GM11168 (cell line): ENCODE measurements around the gene TMEM158.

Source experiments
- in situ Hi-C: fragments of 300-500 bp; cut with MboI; formaldehyde crosslinking; loops from one replicate; pipeline ENCODE4 v1.12.0; 2022; ENCODE audit warnings: low sequenced_read_pairs; ENCODE audit not compliant: unreplicated experiment

The TMEM158 gene

GRCh38 chr3:45235409-45235808 is 9.3 kb upstream of the TMEM158 start:
- in situ Hi-C loops, result no loop called here

GRCh38 chr3:45234250-45234649 is 8.2 kb upstream of the TMEM158 start:
- in situ Hi-C loops, result no loop called here

- in situ Hi-C loops, result no loop called here
Observed at GRCh38 chr3:45232521-45232920, 6.4 kb upstream of the TMEM158 start.

- in situ Hi-C loops, result no loop called here
Observed at GRCh38 chr3:45227946-45228345, 1.9 kb upstream of the TMEM158 start.

- in situ Hi-C loops, result no loop called here
Observed at GRCh38 chr3:45227071-45227820, 1.2 kb upstream of the TMEM158 start.

GRCh38 chr3:45225465-45226205 is 452 bp downstream of the TMEM158 start:
- in situ Hi-C loops, result no loop called here

GRCh38 chr3:45224824-45225464 is 1.1 kb downstream of the TMEM158 start:
- in situ Hi-C loops, result no loop called here

- in situ Hi-C loops, result no loop called here
Observed at GRCh38 chr3:45223889-45224727, 2.0 kb downstream of the TMEM158 start.

GRCh38 chr3:45219694-45220093 is 6.4 kb downstream of the TMEM158 start:
- in situ Hi-C loops, result no loop called here

GRCh38 chr3:45218578-45219390 is 7.3 kb downstream of the TMEM158 start:
- in situ Hi-C loops, result no loop called here

- in situ Hi-C loops, result no loop called here
Observed at GRCh38 chr3:45216021-45216609, 10.0 kb downstream of the TMEM158 start.

GRCh38 chr3:45215466-45215865 is 10.6 kb downstream of the TMEM158 start:
- in situ Hi-C loops, result no loop called here

- in situ Hi-C loops, result no loop called here
Observed at GRCh38 chr3:45214061-45214680, 11.9 kb downstream of the TMEM158 start.

GRCh38 chr3:45212095-45212468 is 14.0 kb downstream of the TMEM158 start:
- in situ Hi-C loops, result no loop called here

- in situ Hi-C loops, result no loop called here
Observed at GRCh38 chr3:45211466-45212094, 14.5 kb downstream of the TMEM158 start.

GRCh38 chr3:45210308-45211041 is 15.6 kb downstream of the TMEM158 start:
- in situ Hi-C loops, result no loop called here

- in situ Hi-C loops, result loop anchor here (5.0 kb wide), 1 partner anchor 167 kb away; no protein-coding TSS in a partner anchor
Observed at GRCh38 chr3:45209526-45209925, 16.6 kb downstream of the TMEM158 start.

GRCh38 chr3:45208586-45208985 is 17.5 kb downstream of the TMEM158 start:
- in situ Hi-C loops, result loop anchor here (5.0 kb wide), 1 partner anchor 166 kb away; no protein-coding TSS in a partner anchor
